Stimulated activated CD4-positive, alpha-beta T cell treated with anti-CD3 and anti-CD28 coated beads, TNF-alpha, amount 100 ng/mL, for 48 hours (primary cell): ENCODE measurements around the gene DNMT3A.

Experiments
- DNase-seq, 3 donors: peaks; one replicate each; pipeline ENCODE4 v3.0.0-alpha.2; 2020; ENCODE audit warnings: low read depth in 3 of 3

Gene DNMT3A

DNA sequence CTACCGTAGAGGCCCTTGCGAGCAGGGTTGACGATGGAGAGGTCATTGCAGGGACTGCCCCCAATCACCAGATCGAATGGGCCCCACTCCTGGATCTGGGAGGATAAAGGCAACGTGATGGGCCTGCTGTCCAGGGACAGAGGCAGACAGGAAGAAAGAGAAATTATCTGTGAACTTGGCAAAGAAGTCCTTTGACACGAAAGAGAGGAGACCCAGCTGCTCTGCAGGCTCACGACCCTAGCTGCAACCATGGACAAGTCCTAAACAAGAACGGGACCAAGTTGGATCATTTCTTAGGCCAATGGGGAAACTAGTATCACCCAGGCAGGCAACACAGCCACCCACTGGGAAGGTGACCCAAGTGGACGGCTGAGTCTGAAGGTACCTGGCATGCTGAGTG is 101.1 kb downstream of the DNMT3A start:
- DNase-seq = no peak

DNA sequence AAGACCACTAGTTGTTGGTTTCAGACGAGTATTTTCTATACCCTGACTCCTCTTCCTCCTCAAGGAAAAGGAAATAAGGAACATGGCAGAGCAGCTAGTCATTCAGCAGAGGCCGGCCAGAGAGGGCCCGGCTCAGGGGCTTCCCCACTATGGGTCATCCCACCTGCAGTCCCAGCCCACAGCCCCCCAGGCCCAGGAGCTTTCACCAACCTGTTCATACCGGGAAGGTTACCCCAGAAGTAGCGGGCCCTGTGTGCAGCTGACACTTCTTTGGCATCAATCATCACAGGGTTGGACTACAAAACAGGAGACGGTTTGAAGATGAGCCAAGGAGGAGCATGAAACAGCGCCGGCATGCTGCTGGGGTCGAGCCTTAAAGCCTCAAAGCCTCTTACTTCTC is 102.8 kb downstream of the DNMT3A start:
- no peak for DNase-seq

DNA sequence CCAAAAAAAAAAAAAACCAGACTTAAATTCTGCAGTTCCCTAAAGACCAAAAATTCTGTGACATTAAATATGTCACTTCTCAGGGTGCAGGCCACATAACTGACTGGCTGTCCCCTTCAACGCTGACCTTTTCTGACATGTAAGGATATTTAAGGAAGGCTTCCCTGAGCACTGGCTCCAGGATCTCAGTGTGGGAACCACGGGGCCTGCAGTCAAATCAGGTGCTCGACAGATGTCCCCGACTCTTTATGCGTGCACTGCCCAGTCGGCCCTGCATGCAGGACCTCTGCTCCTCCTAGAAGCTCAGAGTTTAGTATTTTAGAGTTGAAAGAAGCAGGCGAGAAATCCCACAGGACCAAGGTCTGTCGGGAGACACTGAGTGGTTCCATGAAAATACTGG is 104.0 kb downstream of the DNMT3A start:
- DNase-seq = no peak

DNA sequence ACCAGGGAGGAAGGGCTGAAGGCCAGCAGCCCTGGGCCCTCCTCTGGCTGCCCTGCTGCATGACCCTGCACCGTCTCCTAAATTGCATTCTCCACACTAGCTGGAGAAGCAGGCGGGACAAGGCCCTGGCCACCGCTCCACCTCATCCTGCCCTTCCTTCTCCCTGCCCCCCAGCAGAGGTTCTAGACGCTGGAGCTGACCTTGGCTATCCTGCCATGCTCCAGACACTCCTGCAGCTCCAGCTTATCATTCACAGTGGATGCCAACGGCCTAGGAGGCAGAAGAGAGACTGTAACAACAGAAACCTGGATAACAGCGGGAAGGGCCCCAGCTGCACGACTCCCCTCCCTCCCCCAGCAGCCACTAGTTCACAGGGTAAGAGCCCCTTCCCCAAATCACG is 105.0 kb downstream of the DNMT3A start:
- DNase-seq = no peak

DNA sequence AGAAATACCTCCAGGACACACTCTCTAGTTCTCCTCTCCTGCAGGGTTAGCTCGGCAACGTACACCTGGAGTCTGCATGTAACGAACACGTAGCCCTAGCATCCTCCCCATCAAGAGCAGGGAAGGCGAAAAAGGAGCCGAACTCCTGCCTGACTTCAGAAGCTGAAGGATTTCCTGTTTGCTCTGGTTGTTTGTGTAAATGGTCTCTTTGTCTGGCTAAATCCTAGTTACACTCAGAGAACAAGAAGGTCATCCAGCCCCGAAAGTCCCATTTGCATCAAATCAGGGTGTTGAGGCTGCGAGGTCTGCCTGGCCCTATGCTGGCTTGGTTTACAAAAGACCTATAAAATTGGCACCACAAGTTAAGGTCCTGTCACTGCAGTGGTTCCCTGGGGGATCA is 107.0 kb downstream of the DNMT3A start:
- DNase-seq = no peak

DNA sequence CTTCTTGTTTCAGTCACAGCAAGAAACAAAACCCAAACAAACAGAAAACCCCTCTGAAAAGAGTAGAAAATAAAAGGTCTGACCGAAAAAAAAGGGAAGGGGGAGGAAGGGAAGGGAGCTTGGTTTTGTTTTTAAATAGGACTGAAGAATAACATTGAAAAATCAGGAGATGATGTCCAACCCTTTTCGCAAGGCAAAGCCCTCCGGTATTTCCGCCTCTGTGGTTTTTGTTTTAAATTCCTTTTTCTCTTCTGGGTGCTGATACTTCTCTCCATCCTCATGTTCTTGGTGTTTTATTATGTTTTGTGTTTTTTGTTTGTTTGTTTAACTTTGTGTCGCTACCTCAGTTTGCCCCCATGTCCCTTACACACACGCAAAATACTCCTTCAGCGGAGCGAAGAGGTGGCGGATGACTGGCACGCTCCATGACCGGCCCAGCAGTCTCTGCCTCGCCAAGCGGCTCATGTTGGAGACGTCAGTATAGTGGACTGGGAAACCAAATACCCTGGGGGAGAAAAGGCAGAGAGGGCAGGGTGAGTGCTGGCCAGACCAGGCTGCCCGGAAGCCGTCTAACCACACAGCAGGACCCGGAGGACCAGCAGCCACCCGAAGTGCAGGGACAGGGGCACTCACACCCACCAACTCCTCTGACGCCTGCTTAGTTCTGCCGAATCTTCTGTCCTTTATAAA is 107.7 kb downstream of the DNMT3A start:
- DNase-seq = no peak

DNA sequence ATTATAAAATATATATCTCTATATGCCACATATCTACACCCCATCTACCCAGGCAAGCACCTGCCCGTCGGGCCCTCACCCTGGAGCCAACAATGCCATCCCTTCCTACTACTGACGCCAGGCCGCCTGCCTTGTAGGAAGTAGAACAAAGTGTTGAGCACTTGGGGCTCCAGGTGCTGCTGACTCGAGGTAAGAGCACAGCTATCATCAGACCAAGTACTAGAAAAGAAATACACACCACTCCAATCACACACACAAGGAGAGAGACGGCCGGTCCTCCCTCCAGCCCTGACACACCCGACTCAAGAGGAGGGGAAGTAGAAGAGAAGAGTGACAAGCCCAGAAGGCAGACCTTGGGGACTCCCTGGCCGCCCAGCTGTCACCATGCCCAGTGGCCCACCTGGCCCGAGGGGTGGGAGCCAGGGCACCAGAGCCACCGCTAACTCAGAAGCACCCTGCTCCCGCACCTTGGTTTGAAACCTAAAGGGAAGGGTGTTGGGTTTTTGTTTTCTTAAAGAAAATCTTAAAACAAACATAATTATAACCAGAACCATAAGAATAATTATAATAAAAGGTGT is 109.4 kb downstream of the DNMT3A start:
- DNase-seq = no peak

DNA sequence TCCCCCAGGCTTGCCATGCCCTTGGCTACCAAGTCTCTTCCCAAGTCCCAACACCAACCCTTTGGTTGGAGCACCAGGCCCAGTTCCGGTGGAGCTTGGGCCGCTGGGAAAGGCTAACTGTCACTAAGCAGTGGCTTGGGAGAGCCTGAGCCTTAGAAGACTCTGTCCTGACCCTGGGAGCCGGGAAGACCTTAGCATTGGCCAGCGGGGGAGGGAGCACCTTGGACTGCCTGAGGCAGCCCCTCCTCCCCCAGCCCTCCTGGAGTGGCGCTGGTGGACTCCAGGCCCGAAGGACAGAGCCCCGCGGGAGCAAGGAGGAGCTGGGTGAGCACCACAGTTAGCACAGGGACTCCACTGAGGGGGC is 110.8 kb downstream of the DNMT3A start:
- DNase-seq = no peak

DNA sequence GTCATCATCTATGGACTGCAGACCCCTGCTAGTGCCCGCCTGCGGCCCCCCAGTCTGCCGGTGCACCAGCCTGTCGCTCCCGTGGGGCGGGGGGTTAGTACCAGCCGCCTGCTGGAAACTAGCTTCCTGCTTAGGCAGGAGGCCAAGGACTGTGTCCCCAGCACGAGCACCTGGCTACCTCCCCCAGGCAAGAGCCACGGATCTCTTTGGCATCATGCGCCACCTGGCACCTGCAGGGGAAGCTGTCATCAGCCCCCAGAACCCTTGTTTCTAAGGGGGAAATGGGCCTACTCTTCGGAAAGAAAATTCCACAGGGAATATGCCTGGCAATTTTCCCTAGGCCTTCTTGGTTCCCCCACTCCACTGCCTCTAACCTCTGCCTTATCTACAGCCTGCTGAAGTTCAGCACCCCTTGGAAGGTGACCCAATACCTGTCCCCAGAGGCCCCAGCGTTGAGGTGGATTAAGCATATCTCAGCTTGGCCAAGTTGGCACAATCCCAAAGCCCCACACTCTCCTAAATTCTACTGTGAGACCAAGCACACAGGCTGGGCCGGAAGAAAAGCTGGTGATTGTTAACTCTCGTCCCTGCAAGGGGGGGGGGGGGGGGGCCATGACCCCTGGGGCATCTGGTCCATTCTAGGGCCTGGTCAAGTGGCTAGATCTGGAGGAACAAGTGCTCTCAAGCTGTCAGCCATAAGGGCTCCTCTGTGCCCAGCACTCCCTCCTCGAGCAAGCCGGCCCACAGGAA is 111.4 kb downstream of the DNMT3A start:
- no peak for DNase-seq

DNA sequence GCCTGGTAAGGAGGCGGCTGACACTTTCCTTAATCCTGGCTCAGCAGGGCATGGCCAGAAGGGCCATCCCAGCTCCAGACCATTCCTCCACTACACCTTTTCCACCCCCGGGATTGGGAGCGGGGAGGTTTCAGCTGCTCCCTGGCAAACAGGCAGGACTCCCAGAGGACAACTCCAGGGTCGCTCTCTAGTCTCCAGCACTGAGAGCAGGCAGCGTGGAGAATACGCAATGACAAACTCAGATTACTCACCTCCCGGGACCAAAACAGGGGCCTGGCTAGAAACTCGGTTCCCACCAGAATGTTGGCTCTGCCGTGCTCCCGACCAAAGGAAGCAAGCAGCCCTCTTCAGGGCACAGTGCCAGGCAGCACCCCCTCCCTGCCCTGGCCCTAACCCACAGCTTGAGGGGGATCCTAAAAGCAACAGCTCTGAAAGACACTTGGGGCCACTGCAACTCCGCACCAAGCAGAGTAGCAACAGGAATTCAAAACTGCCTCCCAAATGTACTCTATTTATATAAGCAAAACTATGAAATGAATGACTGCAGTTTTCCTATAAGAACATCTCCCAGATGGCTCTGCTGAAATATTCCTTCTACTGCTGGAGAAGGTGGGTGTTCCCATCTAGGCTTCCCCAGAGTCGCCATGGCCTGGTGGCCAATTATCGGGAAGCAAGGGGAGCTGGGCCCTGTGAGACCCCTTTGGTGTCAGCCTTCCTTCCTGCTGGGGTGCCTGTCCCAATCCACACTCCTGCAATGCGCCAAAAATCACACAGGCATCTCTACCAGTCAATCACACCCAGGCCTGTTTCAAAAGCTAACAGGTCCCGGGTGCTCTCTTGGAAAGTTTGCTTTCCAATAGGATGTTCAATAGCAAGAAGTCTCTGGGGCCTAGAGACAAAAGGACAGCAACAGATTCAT is 112.2 kb downstream of the DNMT3A start:
- no peak for DNase-seq

DNA sequence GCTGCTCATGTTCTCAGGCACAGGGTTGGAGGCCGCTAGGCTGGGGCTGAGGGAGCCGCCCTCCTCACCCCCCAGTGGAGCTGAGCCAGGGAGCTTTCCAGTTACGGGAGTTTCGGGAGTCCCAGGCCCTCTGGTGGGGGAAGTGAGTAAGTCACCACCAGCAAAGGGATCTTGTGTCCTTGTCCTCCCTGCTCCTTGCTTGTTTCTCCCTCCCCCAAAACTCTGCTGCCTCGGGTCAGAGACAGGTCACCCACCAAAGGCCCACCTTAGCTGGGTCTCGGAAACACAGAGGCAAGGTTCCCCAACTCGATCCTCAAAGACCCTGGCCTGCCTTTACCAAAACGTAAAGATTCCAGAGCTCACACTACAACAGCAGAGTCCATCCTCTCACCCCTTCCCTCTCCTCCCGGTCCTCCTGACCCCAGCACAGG is 112.9 kb downstream of the DNMT3A start:
- DNase-seq = no peak

DNA sequence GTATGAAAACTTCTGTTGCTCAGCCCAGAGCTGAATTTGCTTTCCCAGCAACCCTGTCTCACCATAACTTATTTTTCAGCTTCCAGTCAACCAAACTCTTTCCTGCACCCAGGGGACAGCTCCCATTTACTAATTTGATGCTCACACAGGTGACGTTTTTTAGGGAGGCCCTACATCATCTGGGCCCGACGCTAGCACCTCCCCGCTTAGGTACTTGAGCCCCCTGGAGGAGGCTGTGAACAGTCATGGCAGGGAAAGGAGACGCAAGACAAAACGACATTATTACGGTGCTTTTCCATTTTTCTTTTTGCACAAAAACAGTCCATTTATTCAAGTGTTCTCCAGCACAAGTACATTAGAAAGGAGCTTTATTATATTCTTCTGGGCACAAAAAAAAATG is 114.1 kb downstream of the DNMT3A start:
- DNase-seq = no peak

DNA sequence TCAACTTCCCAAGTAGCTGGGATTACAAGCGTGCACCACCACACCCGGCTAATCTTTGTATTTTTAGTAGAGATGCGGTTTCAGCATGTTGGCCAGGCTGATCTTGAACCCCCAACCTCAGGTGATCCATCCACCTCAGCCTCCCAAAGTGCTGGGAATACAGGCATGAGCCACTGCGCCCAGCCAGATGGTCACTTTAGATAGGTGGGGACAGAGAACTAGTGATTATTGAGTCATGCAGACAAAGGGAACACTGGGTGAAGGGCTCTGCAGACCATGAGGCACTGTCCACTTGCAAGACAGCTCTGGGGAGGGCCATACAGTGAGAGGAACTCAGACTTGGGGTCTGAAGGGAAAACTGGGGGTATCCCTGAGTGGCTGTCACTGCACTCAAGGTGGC is 114.9 kb downstream of the DNMT3A start:
- DNase-seq = no peak

DNA sequence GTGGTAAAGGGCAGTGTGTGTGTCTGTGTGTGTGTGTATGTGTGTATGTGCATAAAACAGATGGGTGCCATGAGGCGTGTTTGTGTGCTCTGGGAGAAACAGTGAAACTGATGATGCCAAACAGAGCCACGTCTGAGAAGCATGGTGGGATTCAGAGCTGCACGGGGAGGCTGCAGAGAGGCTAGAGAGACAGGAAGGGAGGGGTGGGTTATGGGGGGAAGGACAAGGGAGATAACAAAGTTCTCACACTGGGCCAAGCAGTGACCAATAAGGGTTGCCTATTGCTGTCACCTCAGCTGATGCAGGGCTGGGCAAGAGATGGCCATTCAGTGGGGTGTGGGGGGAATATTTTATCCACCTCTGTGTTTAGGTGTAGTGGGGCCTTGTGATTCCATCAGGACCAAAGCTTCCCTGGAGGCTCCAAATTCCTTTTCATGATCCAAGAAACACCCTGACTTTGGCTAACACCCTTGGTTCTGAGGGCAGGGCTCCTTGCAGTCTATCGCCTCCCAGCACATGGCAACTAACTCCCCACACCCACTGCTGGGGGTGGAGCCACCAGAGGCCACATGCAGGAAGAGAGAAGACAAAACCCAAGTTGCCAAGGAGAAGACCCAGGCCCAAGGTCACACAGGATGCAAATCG is 119.1 kb downstream of the DNMT3A start:
- no peak for DNase-seq

DNA sequence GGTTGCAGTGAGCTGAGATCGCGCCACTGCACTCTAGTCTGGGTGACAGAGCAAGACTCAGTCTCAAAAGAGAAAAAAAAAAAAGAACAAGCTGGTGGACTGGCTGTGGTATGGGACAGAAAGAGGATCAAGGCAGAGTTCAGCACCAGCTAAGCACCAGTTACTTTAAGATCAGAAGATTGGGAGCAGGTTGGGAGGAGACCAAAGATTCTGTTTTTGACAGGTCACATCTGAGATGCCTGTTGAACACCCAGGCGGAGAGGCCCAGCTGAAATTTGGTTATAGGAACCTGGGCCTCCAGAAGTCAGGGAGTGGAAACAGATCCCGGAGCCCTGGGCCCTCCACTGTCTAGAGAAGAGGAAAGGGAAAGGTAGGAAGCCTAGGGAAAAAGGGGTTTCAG is 120.1 kb downstream of the DNMT3A start:
- DNase-seq = no peak

DNA sequence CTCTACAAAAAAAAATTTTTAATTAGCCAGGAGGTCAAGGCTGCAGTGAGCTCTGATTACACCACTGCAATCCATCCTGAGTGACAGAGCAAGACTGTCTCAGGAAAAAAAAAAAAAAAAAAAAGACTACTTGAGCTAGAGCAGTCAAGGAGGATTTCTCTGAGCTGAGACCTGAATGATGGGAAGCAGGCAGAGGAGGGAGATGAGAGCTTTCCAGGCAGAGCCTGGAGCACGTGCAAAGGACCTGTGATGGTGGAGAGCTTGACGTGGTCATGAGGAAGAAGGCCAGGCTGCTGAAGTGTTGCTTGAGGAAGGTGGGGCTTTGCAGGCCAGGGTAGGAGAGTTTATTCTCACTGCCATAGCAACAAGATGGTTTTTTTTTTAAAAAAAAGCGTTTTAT is 121.4 kb downstream of the DNMT3A start:
- DNase-seq = no peak

DNA sequence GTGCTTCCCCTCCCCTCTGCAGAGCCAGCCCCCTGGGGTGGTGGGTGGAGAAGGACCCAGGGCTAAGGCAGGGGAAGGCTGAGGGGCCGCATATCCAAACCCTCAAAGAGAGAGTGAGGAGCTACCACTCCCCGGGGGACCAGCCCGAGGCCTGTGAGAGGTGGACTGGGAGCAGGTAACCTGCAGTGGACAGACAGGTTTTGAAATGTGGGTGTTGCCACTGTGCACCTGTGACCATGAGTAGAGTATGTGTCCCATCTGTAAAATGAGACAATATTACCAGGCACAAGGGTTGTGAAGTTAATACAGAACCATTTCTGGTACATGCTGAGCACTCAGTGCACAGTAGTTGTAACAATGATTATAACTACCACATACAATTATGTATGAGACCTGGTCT is 122.1 kb downstream of the DNMT3A start:
- no peak for DNase-seq

DNA sequence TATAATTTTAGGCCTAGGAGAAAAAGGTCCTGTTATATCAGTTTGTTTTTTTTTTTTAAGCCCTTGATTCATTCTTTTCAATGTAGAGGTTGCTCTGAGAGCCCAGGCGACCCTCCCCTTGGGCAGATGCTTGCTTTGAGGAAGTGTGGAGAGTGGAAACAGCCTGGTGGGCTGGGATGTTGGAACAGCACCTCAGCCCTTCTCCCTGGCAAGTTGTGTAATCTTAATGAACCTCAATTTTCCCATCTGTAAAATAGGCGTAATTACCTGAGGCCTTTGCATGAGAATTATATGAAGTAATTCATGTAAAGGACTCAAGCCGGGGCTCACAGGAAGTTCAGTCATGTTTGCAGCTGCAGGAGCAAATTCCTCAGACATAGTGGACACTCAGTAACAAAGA is 123.6 kb downstream of the DNMT3A start:
- no peak for DNase-seq

DNA sequence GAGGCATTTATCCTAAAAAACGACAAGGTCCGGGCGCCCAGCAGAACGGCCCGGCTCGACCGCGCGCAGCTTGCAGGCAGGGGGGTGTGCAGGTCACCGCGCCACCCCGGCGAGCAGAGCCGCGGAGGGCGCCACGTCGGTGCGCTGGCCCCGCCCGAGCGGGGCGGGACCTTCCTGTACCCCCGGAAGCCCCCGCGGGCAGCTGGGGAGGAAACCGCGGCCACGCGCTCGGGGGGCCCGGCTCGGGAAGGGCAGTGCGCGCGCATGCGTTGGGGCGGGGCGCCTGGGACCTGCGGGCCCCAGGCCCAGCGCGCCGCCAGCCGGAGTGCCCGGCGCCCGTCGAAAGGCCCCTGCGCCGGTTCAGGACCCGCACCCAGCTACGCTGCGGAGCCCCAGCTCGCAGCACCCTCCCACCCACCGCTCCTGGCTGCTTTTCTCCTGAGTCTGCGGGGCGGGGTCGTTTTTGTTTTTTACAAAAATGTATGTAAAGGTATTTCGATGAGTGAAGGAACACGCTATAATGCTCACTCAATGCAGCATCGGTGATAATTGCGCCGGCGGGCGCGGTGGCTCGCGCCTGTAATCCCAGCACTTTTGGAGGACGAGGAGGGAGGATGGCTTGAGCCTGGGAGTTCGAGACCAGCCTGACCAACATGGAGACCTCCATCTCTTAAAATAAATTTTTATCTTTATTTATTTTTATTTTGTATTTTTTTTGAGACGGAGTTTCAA is 125.6 kb downstream of the DNMT3A start:
- peak; percentile 56 to 83 (median 61) for DNase-seq

DNA sequence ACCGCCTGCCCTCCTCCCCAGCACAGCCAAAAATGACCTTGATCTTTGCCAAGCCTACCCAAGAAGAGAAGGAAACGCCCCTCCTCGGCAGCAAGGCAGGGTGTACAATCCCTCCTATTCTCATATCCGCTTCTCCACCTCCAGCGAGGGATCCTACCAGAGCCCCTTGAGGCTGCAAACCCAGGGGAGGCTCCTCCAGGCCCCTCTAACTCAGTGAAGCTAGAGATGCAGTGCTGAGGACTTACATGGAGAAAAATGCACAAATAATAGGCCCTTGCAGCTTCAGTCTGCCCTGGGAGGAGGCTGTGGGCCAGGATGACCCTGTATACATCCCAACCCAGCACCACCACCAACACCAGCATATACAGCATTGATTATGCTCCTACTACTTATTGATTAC is 126.5 kb downstream of the DNMT3A start:
- no peak for DNase-seq

DNA sequence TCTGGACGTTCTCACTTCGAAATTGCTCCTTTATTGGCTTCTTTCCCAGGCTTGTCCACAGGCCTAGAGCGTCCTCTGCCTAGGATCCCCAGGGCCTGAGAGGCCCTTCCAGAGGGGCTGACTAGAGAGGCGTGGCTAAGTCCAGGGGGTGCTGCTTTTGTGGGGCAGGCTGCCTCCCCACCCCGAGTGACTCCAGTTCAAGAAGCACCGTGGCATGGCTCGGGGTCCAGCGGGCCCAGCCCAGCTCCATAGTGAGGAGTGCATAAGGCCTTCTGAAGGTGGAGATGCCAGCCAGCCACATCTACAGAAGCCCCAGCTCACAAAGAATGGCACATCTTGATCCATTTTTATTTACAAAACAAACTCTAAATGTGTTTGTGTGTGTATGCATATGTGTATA is 128.5 kb downstream of the DNMT3A start:
- DNase-seq = no peak
